Vagina (tissue), 2 donors: Measurements from ENCODE around the gene EDEM1. TPM values are rescaled to one million over a fixed set of nuclear protein-coding genes. Genes with fewer than 3 reads are reported as not detected.

Experiments
- DNase-seq, 2 donors: peaks; one replicate each; pipeline ENCODE4 v3.0.0-alpha.2; 2017; ENCODE audit errors: extremely low spot score in 2 of 2
- H3K27ac ChIP-seq: fragments of 200-600 bp; sonication (generic); one replicate; pipeline ENCODE4 v1.5.1; 2019
- H3K27me3 ChIP-seq: fragments of 200-600 bp; sonication (generic); one replicate; pipeline ENCODE4 v1.5.1; 2019
- H3K36me3 ChIP-seq, 2 donors: fragments of 200-600 bp; sonication (generic); one replicate each; pipeline ENCODE4 v1.5.1; 2017 to 2019
- H3K4me1 ChIP-seq: fragments of 200-600 bp; sonication (generic); one replicate; pipeline ENCODE4 v1.5.1; 2019
- H3K4me3 ChIP-seq, 2 donors: fragments of 200-600 bp; sonication (generic); 1 replicate in 1 of 2; 2 replicates in 1 of 2; pipeline ENCODE4 v1.5.1; 2016 to 2019
- H3K9me3 ChIP-seq: fragments of 200-600 bp; sonication (generic); one replicate; pipeline ENCODE4 v1.5.1; 2019
- CTCF ChIP-seq, 3 experiments: fragments of 450-650 bp in 2 of 3; fragments of 200-600 bp in 1 of 3; sonication (generic) in 1 of 3; IDR thresholded peaks; one replicate each; pipeline ENCODE4 v1.5.1; 2017 to 2019; ENCODE audit warnings: antibody characterized with exemption in 3 of 3, mild to moderate bottlenecking in 2 of 3, moderate library complexity in 2 of 3
- POLR2A ChIP-seq, 2 donors: fragments of 450-650 bp; IDR thresholded peaks; one replicate each; pipeline ENCODE4 v1.6.1; 2017; ENCODE audit warnings: antibody characterized with exemption in 2 of 2, mild to moderate bottlenecking in 2 of 2, moderate library complexity in 2 of 2
- POLR2AphosphoS5 ChIP-seq, 2 donors: sonication (generic); formaldehyde crosslinking; IDR thresholded peaks; one replicate each; pipeline ENCODE4 v1.9.0; 2017; ENCODE audit warnings: antibody characterized with exemption in 2 of 2, mild to moderate bottlenecking in 2 of 2, low read depth in 1 of 2; ENCODE audit not compliant: insufficient read depth in 1 of 2
- intact Hi-C: fragments of 100-400 bp; cut with DNase I; formaldehyde crosslinking; loops from one replicate; pipeline ENCODE4 v1.15.1; 2023
- total RNA-seq: library from RNA; depleted of rRNA; stranded (reverse); fragments of >200 nt; gene quantifications from one replicate; pipeline ENCODE4 v1.2.3, GENCODE V29; 2016

EDEM1 gene
- total RNA-seq, 1 donor from 2014 or later, result 30.9 TPM

GRCh38 chr3:5229414-5229813 lies 41.9 kb downstream of the EDEM1 start:
- TF ChIP-seq POLR2AphosphoS5 (IDR thresholded peaks at IDR 0.05; ENCODE audit: insufficient read depth in 1 of 2, low read depth in 1 of 2) (no peak), POLR2A (IDR thresholded peaks at IDR 0.05) (no peak), CTCF (IDR thresholded peaks at IDR 0.05) (no peak)
- no peak for DNase-seq
- intact Hi-C loops, result no loop called here
- H3K27me3 ChIP-seq, result no peaks in the 10 kb centered on the region
- H3K4me1 ChIP-seq, result no peaks in the 10 kb centered on the region
- no peak overlapping the region for H3K27ac ChIP-seq
- H3K9me3 ChIP-seq, result no peaks in the 10 kb centered on the region
- H3K4me3 ChIP-seq, result no peak overlapping the region
- H3K36me3 ChIP-seq, result no peaks in the 10 kb centered on the region

- Histone ChIP-seq H3K9me3 (no peaks in the 10 kb centered on the region), H3K27ac (no peak overlapping the region), H3K36me3 (no peaks in the 10 kb centered on the region), H3K4me1 (no peaks in the 10 kb centered on the region), H3K4me3 (no peak overlapping the region), H3K27me3 (no peaks in the 10 kb centered on the region)
- TF ChIP-seq CTCF (IDR thresholded peaks at IDR 0.05) (no peak), POLR2AphosphoS5 (IDR thresholded peaks at IDR 0.05; ENCODE audit: insufficient read depth in 1 of 2, low read depth in 1 of 2) (no peak), POLR2A (IDR thresholded peaks at IDR 0.05) (no peak)
- intact Hi-C loops, result no loop called here
- DNase-seq, result no peak
Measured at GRCh38 chr3:5231074-5231473, 43.6 kb downstream of the EDEM1 start.

- no peaks in the 10 kb centered on the region for H3K36me3 ChIP-seq
- no peaks in the 10 kb centered on the region for H3K27me3 ChIP-seq
- no peaks in the 10 kb centered on the region for H3K9me3 ChIP-seq
- TF ChIP-seq CTCF (IDR thresholded peaks at IDR 0.05) (no peak), POLR2AphosphoS5 (IDR thresholded peaks at IDR 0.05; ENCODE audit: insufficient read depth in 1 of 2, low read depth in 1 of 2) (no peak), POLR2A (IDR thresholded peaks at IDR 0.05) (no peak)
- intact Hi-C loops, result no loop called here
- no peaks in the 10 kb centered on the region for H3K4me1 ChIP-seq
- H3K4me3 ChIP-seq, result no peak overlapping the region
- DNase-seq, result no peak
- no peak overlapping the region for H3K27ac ChIP-seq
Measured at GRCh38 chr3:5231487-5231886, 44.0 kb downstream of the EDEM1 start.

DNA sequence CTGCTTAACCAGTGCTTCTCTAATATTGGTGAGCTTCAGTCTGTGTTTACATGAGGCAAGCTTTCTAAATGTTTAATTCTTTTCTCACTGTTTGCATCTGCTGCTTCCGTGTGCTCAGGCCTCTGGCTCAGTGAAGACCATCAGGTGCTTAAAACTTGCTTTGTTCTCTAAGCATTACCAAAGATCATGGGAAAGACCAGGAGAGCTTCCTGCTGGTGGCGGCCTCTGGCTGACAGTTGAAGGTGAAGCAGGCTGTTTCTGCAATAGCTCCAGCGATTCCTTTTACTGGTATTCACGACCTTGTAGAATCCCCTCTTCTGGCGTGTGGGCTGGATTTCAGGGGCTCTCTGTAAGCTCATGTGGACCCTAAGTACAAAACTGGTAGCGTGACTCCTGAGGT lies 45.1 kb downstream of the EDEM1 start:
- intact Hi-C loops, result no loop called here
- DNase-seq, result no peak
- no peaks in the 10 kb centered on the region for H3K36me3 ChIP-seq

DNA sequence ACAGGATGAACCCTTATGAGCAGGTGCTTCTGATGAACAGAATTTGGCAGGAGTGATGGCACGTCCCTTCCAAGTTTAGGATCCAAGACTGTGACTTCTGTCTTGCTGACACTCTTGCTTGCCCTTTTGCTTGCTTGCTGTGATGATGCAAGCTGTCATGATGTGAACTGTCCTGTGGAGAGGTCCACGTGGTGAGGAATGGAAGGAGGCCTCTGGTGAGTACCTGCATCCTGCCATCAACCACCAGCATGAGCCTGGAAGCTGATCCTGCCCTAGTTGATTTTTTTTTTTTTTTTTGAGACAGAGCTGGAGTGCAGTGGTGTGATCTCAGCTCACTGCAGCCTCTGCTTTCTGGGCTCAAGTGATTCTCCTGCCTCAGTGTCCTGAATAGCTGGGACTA lies 45.5 kb downstream of the EDEM1 start:
- no peaks in the 10 kb centered on the region for H3K9me3 ChIP-seq
- H3K4me3 ChIP-seq, result no peak overlapping the region
- DNase-seq, result no peak
- H3K27ac ChIP-seq, result no peak overlapping the region
- TF ChIP-seq POLR2AphosphoS5 (IDR thresholded peaks at IDR 0.05; ENCODE audit: insufficient read depth in 1 of 2, low read depth in 1 of 2) (no peak), POLR2A (IDR thresholded peaks at IDR 0.05) (no peak), CTCF (IDR thresholded peaks at IDR 0.05) (no peak)
- H3K36me3 ChIP-seq, result no peaks in the 10 kb centered on the region
- no peaks in the 10 kb centered on the region for H3K4me1 ChIP-seq
- no peaks in the 10 kb centered on the region for H3K27me3 ChIP-seq
- intact Hi-C loops, result no loop called here

More for the DNA sequence above, 45.1 kb downstream of the EDEM1 start:
- TF ChIP-seq POLR2AphosphoS5 (IDR thresholded peaks at IDR 0.05; ENCODE audit: insufficient read depth in 1 of 2, low read depth in 1 of 2) (no peak), POLR2A (IDR thresholded peaks at IDR 0.05) (no peak), CTCF (IDR thresholded peaks at IDR 0.05) (no peak)
- Histone ChIP-seq H3K4me3 (no peak overlapping the region), H3K9me3 (no peaks in the 10 kb centered on the region), H3K4me1 (no peaks in the 10 kb centered on the region), H3K27me3 (no peaks in the 10 kb centered on the region), H3K27ac (no peak overlapping the region)
